Choroid plexus epithelial cell (primary cell): ENCODE measurements around the gene ELMO1.

Experiments used
- DNase-seq: peaks from one replicate; pipeline ENCODE4 v3.0.0-alpha.2; 2010; ENCODE audit warnings: low read depth
- H3K4me3 ChIP-seq: 2 replicates; pipeline ENCODE4 v1.5.1; 2011; ENCODE audit warnings: low read depth, mild to moderate bottlenecking, control low read depth, low read length, moderate library complexity
- CTCF ChIP-seq: conservative IDR thresholded peaks from 2 replicates; pipeline ENCODE4 v1.5.1; 2011; ENCODE audit warnings: low read depth, mild to moderate bottlenecking, control low read depth, inconsistent platforms, low read length, moderate library complexity

Gene ELMO1

GRCh38 chr7:36939816-36940215 is 508.8 kb downstream of the ELMO1 start:
- no peak for TF ChIP-seq CTCF
- no peak overlapping the region for H3K4me3 ChIP-seq
- DNase-seq = no peak

GRCh38 chr7:36937754-36938563 is 510.7 kb downstream of the ELMO1 start:
- DNase-seq = no peak
- H3K4me3 ChIP-seq = no peak overlapping the region
- TF ChIP-seq CTCF = no peak

GRCh38 chr7:36931892-36932291 is 516.8 kb downstream of the ELMO1 start:
- DNase-seq = no peak
- H3K4me3 ChIP-seq = no peak overlapping the region
- no peak for TF ChIP-seq CTCF

- TF ChIP-seq CTCF = no peak
- no peak for DNase-seq
- H3K4me3 ChIP-seq = no peak overlapping the region
Measured at GRCh38 chr7:36929791-36930190, 518.9 kb downstream of the ELMO1 start.

- DNase-seq = no peak
- no peak for TF ChIP-seq CTCF
Measured at GRCh38 chr7:36928718-36929117, 519.9 kb downstream of the ELMO1 start.

GRCh38 chr7:36928311-36928710 is 520.4 kb downstream of the ELMO1 start:
- no peak for DNase-seq
- TF ChIP-seq CTCF = no peak
- H3K4me3 ChIP-seq = no peak overlapping the region

More at GRCh38 chr7:36928718-36929117, 519.9 kb downstream of the ELMO1 start:
- no peak overlapping the region for H3K4me3 ChIP-seq

- TF ChIP-seq CTCF = no peak
- DNase-seq = no peak
- no peak overlapping the region for H3K4me3 ChIP-seq
Measured at GRCh38 chr7:36925691-36926090, 523.0 kb downstream of the ELMO1 start.
